Inferior parietal cortex (tissue), 1 donor: ENCODE data around the gene SUPT3H.

Source experiments
- DNase-seq: peaks from one replicate; pipeline ENCODE4 v3.0.0-alpha.2; 2016; ENCODE audit errors: extremely low spot score

The SUPT3H gene

GRCh38 chr6:45377554-45378333 is at the start of gene SUPT3H:
Gene SUPT3H, minus strand, starts transcription at chr6:45377934.
- DNase-seq: peak; percentile 92

DNA sequence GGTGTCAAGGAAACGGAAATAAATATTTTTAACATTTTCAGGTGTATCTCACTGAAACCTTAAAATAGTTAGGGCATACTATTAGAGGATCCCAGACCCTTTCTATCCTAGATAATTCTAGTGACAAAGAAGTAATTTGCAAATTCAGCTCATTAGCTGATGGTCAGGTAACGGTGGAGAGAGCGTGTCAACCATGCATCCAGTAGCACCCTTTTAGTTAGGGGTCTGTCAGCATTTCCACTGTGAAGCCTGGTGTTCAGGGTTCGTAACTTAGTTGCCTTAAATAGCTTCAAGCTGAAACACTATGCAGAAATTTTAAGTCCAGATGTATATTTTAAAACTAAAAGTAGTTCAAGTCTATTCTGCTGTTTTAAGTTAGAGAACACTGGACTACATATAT is 48.5 kb upstream of the SUPT3H start:
- DNase-seq: no peak

- no peak for DNase-seq
These were observed 46.7 kb upstream of the SUPT3H start for GRCh38 chr6:45424451-45424861.

DNA sequence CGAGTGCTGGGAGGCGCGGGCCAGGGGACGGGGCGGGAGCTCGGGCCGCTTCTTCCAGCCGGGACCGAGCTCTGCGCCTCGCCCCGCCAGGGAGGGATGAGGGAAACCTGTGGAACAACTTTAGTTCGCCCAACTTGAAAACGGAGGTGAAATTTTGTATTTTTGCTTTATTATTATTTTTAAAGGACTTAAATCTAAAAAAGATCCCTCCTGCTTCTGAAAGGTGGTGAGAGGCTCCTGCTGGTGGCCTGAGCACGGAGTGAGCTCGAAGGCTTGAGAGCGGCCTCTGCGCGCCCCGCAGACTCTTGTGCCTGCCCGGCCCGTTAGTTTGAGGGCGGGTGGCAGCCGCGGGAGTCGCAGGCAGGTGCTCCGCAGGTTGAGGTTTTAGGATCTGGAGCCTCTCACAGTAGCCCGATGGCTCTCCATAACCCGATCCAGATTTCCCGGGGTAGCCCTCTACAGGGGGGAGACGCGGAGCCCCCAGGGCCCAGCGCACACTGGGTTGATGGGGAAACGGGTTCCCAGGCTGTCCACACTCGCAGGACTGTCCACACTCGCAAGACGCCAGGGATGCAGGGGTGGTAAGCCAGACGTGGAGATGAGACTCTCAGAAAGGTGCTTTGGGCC is 46.2 kb upstream of the SUPT3H start:
- no peak for DNase-seq

- DNase-seq: no peak
These were observed 45.5 kb upstream of the SUPT3H start for GRCh38 chr6:45423111-45423823.

- no peak for DNase-seq
These were observed 44.9 kb upstream of the SUPT3H start for GRCh38 chr6:45422503-45423110.

GRCh38 chr6:45421709-45422502 is 44.2 kb upstream of the SUPT3H start:
- no peak for DNase-seq

GRCh38 chr6:45420909-45421708 is 43.4 kb upstream of the SUPT3H start:
- DNase-seq: no peak

DNA sequence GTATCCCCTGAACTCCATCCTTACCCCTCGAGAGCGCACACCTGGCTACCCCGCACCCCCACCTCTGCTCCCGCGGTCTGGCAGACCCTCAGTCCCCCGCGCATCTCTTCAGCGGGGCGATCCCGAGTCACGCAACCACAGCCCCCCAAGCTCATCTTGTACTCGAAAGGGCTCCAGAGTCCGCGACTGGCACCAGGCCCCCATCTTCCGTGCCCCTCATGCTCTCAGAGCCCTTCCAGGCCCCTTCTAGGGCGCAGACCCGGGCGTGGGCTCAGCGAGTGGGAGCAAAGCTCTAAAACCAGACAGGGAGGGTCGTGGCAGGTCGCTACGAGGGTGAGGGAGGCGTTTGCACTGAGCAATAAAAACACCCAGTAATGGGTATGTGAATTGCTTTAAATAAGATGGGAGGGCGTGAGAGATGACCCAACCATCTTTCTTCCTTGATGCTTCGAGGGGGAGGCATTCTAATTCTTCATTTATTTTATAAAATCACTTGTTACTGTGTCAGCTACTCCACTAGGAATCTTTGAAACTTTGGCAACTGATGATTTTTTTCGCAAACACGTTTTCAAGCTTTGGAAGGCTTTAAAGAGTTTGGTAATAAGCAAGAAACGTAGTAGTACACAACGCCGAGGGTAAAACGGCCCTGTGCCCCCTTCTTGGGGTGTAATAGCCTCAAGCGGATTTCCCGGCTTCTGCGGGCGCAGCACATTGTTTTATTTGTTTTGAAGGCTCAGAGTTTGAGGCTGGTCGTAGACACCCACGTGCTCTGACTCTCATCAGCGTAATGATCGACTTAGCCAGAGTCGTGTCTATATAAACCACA is 42.6 kb upstream of the SUPT3H start:
- DNase-seq: no peak

- peak; percentile 62 for DNase-seq
These were observed 41.9 kb upstream of the SUPT3H start for GRCh38 chr6:45419571-45420082.

DNA sequence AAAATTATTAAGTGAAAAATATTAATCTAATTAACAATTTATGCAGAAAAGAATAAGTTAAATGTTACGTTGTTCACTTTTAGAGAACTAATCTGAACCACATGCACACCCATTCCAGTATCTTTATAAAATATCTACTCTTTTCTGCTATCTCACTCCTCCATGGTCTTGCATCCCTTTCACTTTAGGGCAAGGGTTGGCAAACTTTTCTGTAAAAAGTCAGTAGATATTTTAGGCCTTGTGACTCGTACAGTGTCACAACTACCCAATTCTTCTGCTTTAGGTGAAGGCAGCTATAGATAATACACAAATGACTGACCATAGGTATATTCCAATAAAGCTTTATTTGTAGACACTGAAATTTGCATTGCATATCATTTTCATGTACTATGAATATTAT is 39.7 kb upstream of the SUPT3H start:
- DNase-seq: no peak

DNA sequence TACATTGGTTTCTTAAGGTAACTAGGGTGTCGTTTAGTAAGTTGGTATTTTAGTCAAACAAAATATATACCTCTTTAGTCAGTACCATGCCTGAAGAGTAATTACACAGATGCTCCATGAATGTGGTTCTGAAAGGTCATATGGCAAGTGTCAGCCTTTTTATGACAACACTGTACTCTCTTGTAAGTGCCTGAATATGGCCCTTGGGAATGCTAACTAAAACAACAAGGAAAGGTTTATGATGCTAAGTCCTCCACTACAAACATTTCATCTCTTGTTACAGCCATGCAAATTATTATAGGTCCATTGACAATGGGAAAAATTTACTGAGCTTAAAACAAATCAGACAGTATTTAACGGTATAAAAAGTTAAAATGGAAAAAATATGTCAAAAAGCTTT is 39.0 kb upstream of the SUPT3H start:
- no peak for DNase-seq

DNA sequence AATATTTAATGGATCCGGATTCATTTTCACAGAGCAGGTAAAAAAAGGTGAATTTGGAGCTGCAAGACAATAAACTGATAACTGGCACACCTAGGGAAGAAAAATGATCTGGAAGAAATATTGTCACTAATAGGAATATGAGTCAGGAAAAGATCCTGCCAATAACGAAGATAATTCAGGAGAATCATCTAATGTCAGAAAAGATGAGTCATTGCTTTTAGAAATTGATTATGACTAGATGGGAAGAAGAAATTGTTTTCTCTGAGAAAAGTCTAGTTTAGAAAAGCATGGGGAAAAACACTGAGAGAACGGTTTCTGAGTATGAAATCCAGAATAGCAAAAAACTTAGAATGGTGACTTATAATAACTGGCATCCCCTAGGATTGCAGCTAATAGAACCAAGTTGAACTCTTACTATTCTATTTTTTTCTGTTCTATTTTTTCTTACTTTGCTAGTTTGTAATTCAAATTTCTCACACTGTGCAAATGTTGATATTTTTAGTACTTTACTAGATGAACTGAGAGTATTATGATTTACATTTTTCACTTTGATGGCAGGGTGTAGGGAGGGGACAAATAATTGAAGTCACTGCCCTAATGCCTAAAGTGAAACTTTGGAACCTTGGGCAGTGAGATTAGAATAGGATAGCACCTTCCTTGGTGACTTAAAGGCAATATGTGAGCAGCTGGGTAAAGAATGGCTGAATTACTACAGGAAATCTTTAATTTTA is 38.2 kb upstream of the SUPT3H start:
- DNase-seq: no peak

GRCh38 chr6:45415315-45415714 is 37.6 kb upstream of the SUPT3H start:
- DNase-seq: no peak

- no peak for DNase-seq
These were observed 34.2 kb upstream of the SUPT3H start for GRCh38 chr6:45411959-45412358.

DNA sequence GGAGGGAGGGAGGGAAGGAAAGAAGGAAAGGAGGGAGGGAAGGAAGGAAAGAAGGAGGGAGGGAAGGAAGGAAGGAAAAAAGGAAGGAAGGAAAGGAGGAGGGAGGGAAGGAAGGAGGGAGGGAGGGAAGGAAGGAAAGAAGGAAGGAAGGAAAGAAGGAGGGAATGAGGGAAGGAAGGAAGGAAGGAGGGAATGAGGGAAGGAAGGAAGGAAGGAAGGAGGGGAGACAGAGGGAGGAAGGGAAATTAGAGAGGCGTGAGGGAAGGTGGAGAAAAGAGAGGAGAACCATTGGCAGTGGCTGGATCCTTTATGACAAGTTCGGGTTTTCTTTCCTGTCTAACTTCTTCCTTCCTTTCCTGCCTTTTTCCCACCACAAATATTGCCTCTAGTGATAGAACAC is 22.3 kb upstream of the SUPT3H start:
- no peak for DNase-seq

DNA sequence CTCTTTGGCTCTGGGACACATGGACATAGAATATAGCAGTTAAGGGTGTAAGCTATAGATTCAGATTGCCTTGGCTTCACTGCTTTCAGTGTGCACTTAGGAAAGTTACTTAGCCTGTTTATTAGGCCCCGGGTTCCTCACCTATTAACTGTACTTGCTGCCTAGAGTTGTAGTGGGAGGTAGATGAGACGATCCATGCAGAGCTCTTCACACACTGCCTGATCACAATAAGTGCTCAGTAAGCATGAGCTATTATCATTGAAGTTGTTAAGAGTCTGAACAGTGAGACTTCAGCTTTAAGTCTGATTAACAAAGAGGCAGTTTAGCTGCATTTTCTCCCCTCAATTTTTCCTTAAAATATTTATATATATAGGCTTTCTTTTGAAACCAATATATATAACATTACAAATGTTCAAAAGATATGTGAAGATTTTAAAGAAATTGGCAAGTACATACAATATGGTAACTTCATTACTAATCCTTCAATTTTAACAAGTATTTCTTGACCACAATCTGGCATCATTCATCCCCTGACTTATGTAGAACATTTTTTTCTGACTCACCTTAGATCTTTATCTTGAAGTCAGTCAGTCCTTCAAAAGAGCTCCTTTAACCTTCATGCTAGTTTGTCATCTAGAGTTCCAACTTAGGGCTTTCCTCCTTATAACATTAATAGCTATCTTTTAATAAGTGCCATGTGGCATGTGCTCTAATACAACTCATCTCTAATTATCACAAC is 20.5 kb upstream of the SUPT3H start:
- no peak for DNase-seq

DNA sequence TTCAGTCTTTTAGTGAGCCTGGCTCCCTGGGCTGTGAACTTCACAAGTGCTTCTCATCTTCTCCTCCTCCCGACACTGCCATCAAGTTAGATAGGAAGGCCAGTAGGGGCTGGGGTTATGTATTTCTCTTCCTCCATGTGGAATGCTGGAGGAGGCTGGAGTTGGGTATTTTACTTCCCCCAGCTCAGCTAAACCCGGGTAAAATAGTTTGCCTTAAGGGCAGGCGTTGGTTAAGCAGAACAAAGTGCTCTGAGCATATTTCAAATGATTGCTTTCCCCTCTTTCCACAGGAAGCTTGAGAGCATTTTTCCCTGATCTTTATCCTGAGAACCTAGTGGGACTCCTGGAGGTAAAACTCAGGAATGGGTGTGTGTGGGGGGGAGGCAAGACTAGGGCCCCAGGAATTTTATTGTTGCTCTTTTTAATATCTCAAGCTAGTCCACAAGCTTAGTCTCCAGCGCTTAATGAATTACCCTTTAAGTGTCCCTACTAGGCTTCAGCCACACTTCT is 16.9 kb upstream of the SUPT3H start:
- no peak for DNase-seq
